ENCODE results near the gene USP25. TPM values are rescaled to one million over a fixed set of nuclear protein-coding genes. Genes with fewer than 3 reads are reported as not detected.
A peak's percentile ranks its signal among the peaks of the same experiment; 100 is the strongest.

The USP25 gene
- total RNA-seq, 2 donors from 2014 or later: 32.0 to 43.5 TPM

DNA sequence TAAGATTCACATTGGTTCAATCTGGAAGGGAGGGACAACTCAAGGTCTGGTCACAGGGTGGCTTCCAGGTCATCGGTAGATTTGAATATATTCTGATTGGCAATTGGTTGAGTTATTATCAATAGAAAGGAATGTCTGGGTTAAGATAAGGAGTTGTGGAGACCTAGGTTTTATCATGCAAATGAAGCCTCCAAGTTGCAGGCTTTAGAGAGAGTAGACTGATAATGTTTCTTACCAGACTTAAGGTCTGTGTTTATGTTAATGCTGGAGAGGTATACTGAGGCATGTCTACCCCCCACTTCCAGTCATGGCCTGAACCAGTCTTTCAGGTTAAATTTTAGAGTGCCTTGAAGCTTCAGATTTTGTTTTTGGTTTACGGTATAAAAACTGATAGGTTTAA, 29.7 kb downstream of the USP25 start:
- Histone ChIP-seq H3K4me1 (ENCODE audit: control insufficient read depth in 1 of 2, low read depth in 2 of 2) (peaks cover 6 to 14% of the 10 kb centered on the region in 2 donors), H3K27me3 (replicated peaks; ENCODE audit: insufficient read depth) (no peaks in the 10 kb centered on the region), H3K4me3 (no peak overlapping the region), H3K27ac (no peak overlapping the region), H3K36me3 (no peaks in the 10 kb centered on the region), H3K9me3 (no peaks in the 10 kb centered on the region)
- no peak for ATAC-seq (ENCODE audit: insufficient number of reproducible peaks, low FRiP score, low read depth)
- DNase-seq (ENCODE audit: low spot score): no peak
- TF ChIP-seq, protein P1, sequence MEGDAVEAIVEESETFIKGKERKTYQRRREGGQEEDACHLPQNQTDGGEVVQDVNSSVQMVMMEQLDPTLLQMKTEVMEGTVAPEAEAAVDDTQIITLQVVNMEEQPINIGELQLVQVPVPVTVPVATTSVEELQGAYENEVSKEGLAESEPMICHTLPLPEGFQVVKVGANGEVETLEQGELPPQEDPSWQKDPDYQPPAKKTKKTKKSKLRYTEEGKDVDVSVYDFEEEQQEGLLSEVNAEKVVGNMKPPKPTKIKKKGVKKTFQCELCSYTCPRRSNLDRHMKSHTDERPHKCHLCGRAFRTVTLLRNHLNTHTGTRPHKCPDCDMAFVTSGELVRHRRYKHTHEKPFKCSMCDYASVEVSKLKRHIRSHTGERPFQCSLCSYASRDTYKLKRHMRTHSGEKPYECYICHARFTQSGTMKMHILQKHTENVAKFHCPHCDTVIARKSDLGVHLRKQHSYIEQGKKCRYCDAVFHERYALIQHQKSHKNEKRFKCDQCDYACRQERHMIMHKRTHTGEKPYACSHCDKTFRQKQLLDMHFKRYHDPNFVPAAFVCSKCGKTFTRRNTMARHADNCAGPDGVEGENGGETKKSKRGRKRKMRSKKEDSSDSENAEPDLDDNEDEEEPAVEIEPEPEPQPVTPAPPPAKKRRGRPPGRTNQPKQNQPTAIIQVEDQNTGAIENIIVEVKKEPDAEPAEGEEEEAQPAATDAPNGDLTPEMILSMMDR (IDR thresholded peaks at IDR 0.05): no peak

DNA sequence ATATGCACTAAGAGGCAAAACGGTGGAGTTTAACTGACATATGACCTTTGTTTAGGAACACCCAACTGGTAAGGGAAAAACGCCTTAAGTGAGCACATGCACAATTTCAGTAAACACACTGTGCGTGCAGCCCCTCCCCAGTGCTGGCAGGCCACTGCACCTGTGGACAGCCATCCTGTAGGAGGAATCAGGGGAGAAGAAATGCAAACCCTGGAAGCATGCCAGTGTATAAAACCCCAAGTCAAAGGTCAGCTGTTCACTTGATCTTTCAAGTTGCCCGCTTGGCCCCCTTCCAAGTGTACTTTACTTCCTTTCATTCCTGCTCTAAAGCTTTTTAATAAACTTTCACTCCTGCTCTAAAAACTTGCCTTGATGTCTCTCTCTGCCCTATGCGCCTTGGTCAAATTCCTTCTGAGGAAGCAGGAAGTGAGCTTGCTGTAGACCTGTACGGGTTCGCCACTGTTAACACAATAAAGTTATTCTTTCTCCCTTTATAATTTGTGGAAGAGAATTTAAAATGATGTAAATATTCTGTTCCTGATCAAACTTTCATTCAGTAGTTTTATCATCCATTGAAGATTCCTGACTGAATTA, 31.8 kb downstream of the USP25 start:
- ATAC-seq (ENCODE audit: insufficient number of reproducible peaks, low FRiP score, low read depth): no peak
- H3K36me3 ChIP-seq: no peaks in the 10 kb centered on the region
- no peaks in the 10 kb centered on the region for H3K27me3 ChIP-seq (replicated peaks; ENCODE audit: insufficient read depth)
- H3K27ac ChIP-seq: no peak overlapping the region
- no peaks in the 10 kb centered on the region for H3K9me3 ChIP-seq
- no peak for DNase-seq (ENCODE audit: low spot score)
- H3K4me1 ChIP-seq (ENCODE audit: control insufficient read depth in 1 of 2, low read depth in 2 of 2): peaks cover 5 to 23% of the 10 kb centered on the region in 2 donors
- H3K4me3 ChIP-seq: no peak overlapping the region
- TF ChIP-seq, protein P1 (IDR thresholded peaks at IDR 0.05): no peak

DNA sequence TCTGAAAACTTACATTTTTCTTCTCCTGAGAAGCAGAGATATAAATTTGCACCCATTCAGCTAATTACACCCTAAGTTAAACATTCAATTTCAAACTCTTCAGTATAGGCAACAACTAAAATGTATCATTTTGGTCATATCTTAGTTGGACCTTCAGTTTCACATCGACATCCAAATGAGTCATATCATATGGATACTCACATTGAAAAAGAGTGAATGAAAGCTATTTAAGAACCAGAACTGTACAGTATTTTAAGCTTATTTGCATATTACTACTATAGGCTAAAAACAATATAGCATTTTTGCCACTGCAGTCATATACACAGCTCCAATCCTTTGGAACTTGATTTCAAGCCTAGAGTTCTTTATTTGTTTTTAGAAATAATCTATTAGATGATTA, 33.6 kb downstream of the USP25 start:
- H3K27ac ChIP-seq: no peak overlapping the region
- H3K4me1 ChIP-seq (ENCODE audit: control insufficient read depth in 1 of 2, low read depth in 2 of 2): peaks cover 8 to 41% of the 10 kb centered on the region in 2 donors
- no peak overlapping the region for H3K4me3 ChIP-seq
- H3K27me3 ChIP-seq (replicated peaks; ENCODE audit: insufficient read depth): no peaks in the 10 kb centered on the region
- TF ChIP-seq, protein P1 (IDR thresholded peaks at IDR 0.05): no peak
- no peak for DNase-seq (ENCODE audit: low spot score)
- no peaks in the 10 kb centered on the region for H3K36me3 ChIP-seq
- H3K9me3 ChIP-seq: no peaks in the 10 kb centered on the region
- no peak for ATAC-seq (ENCODE audit: insufficient number of reproducible peaks, low FRiP score, low read depth)

DNA sequence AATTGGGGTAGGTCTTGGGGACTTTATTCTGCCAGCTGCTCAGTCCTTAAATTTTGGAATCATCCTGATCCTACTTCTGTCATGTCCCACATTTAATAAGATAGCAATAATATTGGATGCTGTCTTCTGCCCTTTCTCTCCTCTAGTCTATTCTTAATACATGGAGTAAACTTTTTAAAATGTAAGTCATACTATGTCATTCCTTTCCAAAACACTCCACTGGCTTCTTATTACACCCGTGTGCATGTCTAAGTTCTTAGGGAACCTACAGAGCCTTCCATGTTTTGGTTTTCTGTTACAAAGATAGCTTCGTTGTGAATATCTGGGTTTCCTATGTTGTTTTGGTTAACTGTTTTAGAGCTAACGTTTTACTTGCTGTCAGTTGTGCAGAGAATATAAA, 35.1 kb downstream of the USP25 start:
- TF ChIP-seq, protein P1 (IDR thresholded peaks at IDR 0.05): no peak
- Histone ChIP-seq H3K4me1 (ENCODE audit: control insufficient read depth in 1 of 2, low read depth in 2 of 2) (peaks cover 8 to 44% of the 10 kb centered on the region in 2 donors), H3K4me3 (no peak overlapping the region), H3K27ac (no peak overlapping the region), H3K27me3 (replicated peaks; ENCODE audit: insufficient read depth) (no peaks in the 10 kb centered on the region), H3K9me3 (no peaks in the 10 kb centered on the region), H3K36me3 (no peaks in the 10 kb centered on the region)
- ATAC-seq (ENCODE audit: insufficient number of reproducible peaks, low FRiP score, low read depth): no peak
- no peak for DNase-seq (ENCODE audit: low spot score)

DNA sequence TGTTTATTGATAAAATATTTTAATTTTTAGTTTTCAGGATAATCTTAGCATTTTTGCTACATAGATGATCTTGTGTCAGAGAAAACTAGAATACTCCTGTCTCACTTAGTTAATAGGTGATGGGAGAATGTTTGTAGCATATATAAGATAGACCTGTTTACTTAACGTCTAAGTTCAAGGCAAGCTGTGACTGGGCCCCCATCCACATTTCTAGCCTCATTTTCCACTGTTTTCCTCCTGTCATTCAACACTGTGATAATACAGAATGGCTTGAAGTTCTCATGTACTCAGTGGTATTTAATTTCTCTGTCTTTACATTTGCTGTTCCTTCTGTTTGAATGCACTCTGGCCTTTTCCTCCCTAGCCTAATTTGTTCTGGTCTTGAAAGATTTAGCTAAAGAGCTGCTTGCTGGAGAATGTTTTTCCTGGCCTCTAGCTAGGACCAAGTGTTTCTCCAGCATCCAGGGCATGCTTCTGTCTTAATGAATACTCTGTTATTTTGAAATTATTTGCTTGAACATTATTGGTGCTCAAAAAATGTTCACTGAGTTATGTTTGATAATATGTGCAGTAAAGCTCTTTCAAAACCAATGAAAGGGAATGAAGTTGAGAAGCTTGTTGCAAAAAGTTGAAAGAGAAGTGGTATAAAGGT, 37.3 kb downstream of the USP25 start:
- DNase-seq (ENCODE audit: low spot score) (no peak), ATAC-seq (ENCODE audit: insufficient number of reproducible peaks, low FRiP score, low read depth) (no peak)
- H3K9me3 ChIP-seq: no peaks in the 10 kb centered on the region
- H3K27me3 ChIP-seq (replicated peaks; ENCODE audit: insufficient read depth): no peaks in the 10 kb centered on the region
- peaks cover 6 to 40% of the 10 kb centered on the region in 2 donors for H3K4me1 ChIP-seq (ENCODE audit: control insufficient read depth in 1 of 2, low read depth in 2 of 2)
- TF ChIP-seq, protein P1 (IDR thresholded peaks at IDR 0.05): no peak
- H3K27ac ChIP-seq: peak overlapping the region in 1 of 2 donors; percentile 5
- peak overlapping the region; percentile 0 for H3K4me3 ChIP-seq
- no peaks in the 10 kb centered on the region for H3K36me3 ChIP-seq

Data from thoracic aorta (tissue), 2 donors.